GM10266 (cell line): ENCODE data around the gene OBP2B.
"Not testable (repeated sequence)": the region's sequence is repeated elsewhere in the genome, so short reads cannot be mapped to it uniquely, and the experiment has no call there.

Experiments
- DNase-seq: peaks from one replicate; pipeline ENCODE4 v3.0.0; 2012; ENCODE audit errors: extremely low spot score
- TF ChIP-seq, protein P1 (sequence below): IDR thresholded peaks from 2 replicates; pipeline ENCODE4 v1.5.1; 2012; ENCODE audit warnings: mild to moderate bottlenecking, low read depth; ENCODE audit not compliant: control insufficient read depth, insufficient read depth; ENCODE audit errors: missing control alignments

OBP2B gene

DNA sequence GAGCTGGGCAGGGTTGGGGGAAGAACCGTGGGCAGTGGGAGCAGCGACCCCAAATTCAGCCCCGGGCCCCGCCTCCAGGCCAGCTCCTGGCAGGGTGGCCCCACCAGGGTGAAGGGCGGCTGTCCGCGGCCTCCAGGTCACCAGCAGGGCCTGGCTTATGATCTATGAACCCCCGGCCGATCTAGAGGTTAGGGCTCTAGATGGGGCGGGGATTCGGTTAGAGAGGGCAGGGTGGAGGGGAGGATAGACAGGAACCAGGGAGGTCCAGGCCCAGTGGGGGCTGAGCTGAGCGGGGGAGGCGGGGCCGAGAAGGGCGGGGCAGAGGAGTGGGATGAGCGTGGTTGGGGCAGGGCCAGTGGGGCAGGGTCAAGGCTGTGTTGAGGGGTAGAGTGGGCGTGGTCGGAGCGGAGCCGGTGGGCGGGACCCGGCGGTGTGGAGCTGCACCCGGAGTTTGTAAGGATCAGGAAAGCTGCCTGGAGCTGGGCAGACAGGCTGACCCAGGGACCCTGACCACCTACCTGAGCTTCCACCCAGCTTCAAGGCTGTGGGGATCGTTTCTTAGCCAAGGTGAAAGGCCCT, 29.3 kb upstream of the OBP2B start:
- peak; percentile 55 for DNase-seq
- TF ChIP-seq, protein P1, sequence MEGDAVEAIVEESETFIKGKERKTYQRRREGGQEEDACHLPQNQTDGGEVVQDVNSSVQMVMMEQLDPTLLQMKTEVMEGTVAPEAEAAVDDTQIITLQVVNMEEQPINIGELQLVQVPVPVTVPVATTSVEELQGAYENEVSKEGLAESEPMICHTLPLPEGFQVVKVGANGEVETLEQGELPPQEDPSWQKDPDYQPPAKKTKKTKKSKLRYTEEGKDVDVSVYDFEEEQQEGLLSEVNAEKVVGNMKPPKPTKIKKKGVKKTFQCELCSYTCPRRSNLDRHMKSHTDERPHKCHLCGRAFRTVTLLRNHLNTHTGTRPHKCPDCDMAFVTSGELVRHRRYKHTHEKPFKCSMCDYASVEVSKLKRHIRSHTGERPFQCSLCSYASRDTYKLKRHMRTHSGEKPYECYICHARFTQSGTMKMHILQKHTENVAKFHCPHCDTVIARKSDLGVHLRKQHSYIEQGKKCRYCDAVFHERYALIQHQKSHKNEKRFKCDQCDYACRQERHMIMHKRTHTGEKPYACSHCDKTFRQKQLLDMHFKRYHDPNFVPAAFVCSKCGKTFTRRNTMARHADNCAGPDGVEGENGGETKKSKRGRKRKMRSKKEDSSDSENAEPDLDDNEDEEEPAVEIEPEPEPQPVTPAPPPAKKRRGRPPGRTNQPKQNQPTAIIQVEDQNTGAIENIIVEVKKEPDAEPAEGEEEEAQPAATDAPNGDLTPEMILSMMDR: no peak

DNA sequence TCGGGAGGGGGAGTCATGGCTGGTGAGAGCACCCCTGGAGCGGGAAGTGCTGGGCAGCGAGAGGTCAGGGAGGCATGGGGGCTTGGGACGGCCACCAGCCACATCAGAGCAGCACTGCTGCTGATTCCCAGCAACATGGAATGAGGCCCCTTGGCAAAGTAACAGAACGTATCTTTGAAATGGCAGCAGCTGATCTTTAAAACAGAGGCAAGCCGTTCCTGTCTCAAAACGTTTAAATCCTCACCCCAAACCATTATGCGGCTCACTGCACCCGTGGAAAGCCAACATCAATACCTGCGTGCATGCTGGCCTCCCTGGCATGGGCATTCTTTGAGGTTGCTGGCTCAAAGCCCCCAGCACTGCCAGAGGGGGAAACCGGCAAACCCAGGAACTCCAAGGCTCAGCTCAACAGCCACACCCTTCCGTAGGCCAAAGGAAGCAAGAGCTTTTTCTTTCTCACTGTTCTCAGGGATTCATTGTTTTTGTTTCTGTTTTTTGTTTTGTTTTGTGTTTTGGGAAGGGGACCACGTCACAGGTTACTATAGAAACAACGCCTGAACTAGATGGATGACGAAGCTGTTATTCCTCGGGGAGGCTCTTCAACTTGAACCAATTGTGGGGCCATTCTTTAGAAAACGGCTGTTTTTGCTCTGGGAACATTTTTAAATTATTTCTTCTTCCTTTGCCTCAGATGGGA, 28.1 kb upstream of the OBP2B start:
- TF ChIP-seq, protein P1: no peak
- DNase-seq: no peak

DNA sequence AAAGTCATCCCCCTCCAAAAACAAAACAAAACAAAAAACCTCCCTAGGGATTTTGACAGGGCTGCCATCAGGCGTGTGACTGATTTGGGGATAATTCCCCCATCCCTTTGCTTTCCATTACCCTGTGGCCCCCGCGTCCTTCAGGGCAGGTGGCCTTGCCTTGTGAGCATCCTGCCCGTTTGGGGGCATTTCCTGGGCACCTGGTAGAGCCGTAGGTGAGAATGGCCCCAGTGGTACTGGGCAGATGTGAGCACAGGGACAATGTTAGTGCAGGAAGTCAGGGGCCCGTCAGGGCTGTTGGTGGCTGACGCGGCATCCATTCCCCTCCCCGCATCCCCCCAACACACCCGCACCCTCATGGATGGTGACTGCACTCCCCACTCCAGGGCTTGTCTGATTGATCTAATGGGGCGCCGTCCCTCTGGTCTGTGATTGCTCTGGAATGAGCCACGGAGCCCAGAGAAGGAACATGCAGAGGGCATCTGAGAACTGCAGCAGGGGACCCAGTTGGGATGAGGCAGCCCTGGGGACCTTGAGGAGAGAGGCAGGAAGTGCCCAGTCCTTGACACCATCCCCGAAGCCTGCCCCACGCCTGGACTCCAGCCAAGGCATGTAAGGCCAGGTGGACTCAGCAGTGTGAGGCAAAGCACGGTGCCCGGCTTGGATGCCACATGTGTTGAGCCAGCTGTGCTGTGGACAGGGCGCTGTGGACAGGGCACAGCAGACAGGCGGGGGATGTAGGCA, 27.4 kb upstream of the OBP2B start:
- DNase-seq: not testable (repeated sequence)

DNA sequence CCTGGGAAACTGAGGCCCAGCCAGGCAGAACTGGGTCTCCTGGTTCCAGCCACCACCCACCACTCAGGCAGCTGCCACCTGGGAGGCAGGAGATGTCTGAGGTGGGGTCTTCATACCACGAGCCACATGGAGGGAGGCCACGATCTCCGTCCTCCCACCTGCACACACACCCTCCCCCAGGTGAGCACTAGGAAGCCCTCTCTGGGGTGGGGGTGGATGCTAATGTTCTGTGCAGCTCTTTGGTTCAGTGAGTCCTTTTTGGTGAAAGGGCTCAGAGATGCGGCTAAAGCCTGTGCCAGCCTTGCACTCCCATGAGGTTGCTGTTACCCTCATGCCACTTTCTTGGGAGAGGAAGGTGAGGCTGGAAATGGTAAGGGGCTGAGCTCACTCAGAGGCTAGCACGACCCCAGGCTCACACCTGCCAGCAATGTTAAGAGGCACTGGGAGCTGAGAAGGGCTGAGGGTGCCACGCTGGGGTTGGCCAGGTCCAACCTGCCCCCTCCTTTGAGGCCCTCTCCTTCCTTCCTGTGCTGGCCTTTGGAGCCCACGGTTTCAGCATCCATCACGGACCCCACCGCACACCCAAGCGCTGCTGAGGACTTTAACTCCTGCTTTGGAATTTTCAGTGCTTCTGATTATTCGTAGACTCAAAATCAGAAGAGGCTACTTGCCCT, 26.6 kb upstream of the OBP2B start:
- no peak for DNase-seq
- TF ChIP-seq, protein P1: no peak

DNA sequence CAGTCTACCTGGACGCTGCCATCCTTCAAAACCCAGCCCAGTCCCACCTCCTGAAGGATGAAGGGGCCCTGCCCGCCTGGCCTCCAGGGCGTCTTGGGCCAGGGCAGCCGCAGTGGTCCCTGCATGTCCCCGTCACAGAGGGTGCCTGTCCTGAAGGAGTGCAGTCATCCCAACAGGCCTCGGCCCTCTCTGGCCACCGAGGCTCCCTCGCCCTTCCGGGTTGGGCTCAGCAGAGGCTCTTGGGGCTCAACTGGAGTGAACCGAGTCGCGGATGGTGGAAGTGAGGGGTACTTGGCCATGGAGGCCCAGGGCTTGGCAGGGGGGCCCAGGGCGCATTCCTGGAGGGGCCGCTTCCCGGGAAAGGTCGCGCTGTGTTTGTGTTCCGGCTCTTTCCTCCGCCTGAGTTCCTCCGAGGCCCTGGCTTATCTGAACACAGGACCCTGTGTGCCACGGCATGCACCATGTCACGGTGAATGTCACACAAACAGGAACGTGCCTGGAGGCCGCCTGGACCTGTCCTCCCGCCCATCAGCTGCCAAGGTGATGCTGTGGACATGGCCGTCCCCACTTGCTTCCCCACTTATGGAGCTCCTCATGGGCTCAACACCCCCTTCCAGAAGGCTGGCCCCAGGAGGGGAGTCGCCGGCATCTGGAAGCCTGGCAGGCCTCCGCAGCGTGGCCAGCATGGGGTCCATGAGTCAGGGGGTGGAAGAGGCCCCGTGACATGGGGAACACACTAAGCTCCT, 25.7 kb upstream of the OBP2B start:
- TF ChIP-seq, protein P1: no peak
- no peak for DNase-seq

DNA sequence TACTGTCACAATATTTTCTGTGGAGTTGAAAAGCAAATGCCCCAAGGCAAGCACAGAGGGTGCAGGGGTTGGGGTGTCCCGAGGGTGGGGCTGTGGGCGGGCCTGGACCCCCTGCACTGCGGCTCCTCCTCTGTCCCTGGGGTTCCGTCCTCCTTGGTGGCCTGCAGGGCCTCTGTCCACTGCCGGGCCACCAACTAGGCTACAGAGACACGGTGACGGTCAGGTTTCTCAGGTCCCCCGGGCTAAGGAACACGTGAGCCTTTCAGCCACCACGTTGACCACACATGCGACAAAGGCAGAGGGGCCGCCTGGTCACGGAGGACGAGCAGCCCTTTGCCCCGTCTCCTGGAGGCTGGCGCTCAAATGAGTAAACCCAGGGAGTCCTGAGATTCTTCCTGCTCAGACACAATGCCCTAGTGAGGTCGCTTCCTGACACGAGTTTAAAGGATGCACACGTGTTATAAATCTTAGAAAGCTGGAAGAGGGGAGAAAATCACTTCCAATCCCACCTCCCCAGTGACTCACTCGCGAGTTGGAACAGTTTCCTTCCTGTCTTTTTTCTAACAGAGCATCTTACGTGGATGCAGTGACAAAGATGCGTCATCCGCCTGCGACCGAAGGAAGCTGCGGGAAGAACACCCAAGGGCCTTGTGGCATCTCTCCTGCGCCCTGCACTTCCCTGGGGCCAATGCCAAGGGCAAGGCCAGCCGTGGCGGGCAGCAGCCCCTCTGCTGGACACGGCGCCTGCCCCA, 24.8 kb upstream of the OBP2B start:
- TF ChIP-seq, protein P1: no peak
- DNase-seq: no peak

DNA sequence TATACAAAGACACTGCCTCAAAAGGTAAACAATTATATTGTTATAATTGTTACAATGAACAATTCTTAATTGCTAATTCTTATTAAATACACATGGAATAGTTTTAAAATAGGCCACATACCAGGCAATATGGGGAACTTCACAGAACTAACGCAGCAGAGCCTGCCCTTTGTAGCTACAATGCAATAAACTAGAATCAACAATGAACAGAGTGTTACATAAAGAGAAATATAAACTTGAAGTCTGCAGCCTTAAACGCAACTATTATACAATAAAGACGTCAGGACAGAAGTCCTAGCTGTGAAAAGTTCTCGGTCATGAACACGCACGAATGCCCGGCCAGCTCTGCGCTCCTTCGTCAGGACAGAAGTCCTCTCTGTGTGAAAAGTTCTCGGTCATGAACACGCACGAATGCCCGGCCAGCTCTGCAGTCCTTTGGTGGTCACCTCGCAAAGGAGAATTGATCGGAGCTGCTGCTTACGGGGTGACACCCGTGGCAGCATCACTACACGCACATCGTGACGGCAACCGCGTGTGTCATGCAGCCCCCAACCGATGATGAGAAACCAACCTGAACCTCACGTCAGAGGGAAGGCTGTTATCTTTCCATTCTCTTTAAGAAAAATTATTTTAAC, 23.0 kb upstream of the OBP2B start:
- not testable (repeated sequence) for DNase-seq

DNA sequence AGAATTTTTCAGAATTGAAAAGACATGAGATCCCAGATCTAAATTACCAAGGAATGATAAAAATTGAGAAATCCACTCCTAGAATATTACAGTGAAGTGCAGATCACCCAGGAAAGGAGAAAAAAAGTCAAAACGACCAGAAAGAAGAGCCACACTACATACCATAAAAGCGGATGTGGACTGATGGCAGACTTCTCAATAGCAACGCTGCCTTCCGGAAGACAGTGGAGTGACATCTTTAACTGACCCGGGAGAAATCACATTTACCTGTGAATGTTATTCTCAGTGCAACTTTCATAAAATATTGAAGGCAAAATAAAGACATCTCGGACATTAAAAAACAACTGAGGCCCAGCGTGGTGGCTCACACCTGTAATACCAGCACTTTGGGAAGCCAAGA, 21.5 kb upstream of the OBP2B start:
- not testable (repeated sequence) for DNase-seq
